Suprapubic skin (tissue), 3 donors: Measurements from ENCODE around the gene ROBO1.

Experiments
- CTCF ChIP-seq, 2 donors: fragments of 200-600 bp in 1 of 2; fragments of 450-650 bp in 1 of 2; sonication (generic) in 1 of 2; IDR thresholded peaks; one replicate each; pipeline ENCODE4 v1.5.1; 2016 to 2019; ENCODE audit warnings: antibody characterized with exemption in 2 of 2, mild to moderate bottlenecking in 1 of 2, moderate library complexity in 1 of 2
- POLR2A ChIP-seq, 2 donors: fragments of 450-650 bp; IDR thresholded peaks; one replicate each; pipeline ENCODE4 v1.6.1; 2017; ENCODE audit warnings: antibody characterized with exemption in 2 of 2, mild to moderate bottlenecking in 2 of 2, moderate library complexity in 2 of 2

GRCh38 chr3:78872195-78872594 lies 895.6 kb downstream of the ROBO1 start:
- TF ChIP-seq POLR2A (IDR thresholded peaks at IDR 0.05) (no peak), CTCF (IDR thresholded peaks at IDR 0.05) (no peak)
